Keratinocyte (primary cell): Measurements from ENCODE around the gene LRRC4C. TPM values are rescaled to one million over a fixed set of nuclear protein-coding genes. Genes with fewer than 3 reads are reported as not detected.

Experiments used
- DNase-seq: peaks from one replicate; pipeline ENCODE4 v3.0.0-alpha.2; 2011; ENCODE audit warnings: low read depth, missing footprints, low spot score
- FAIRE-seq: peaks from 2 replicates; lab custom pipeline; 2011; peaks lifted over from hg19 to GRCh38; lab: Jason Lieb, UNC
- H2AFZ ChIP-seq: 2 replicates; pipeline ENCODE4 v1.6.0; 2012; ENCODE audit warnings: low read length, control low read depth, inconsistent platforms; ENCODE audit not compliant: control insufficient read depth
- H3K27ac ChIP-seq: 2 replicates; pipeline ENCODE4 v1.5.1; 2011; ENCODE audit warnings: low read length; ENCODE audit not compliant: control insufficient read depth, insufficient read depth
- H3K27me3 ChIP-seq: 3 replicates; pipeline ENCODE4 v1.6.0; 2011; ENCODE audit warnings: low read length; ENCODE audit not compliant: control insufficient read depth, insufficient read depth; ENCODE audit errors: extremely low read depth
- H3K36me3 ChIP-seq, 2 experiments: 2 replicates in 1 of 2; 3 replicates in 1 of 2; pipeline ENCODE4 v1.5.1; 2011; ENCODE audit warnings: low read length in 2 of 2, mild to moderate bottlenecking in 1 of 2; ENCODE audit not compliant: control insufficient read depth in 2 of 2, insufficient read depth in 2 of 2; ENCODE audit errors: extremely low read depth in 1 of 2
- H3K4me1 ChIP-seq: 3 replicates; pipeline ENCODE4 v1.5.1; 2011; ENCODE audit warnings: low read length; ENCODE audit not compliant: control insufficient read depth, insufficient read depth; ENCODE audit errors: extremely low read depth
- H3K4me2 ChIP-seq: 3 replicates; pipeline ENCODE4 v1.6.0; 2011; ENCODE audit warnings: low read depth, low read length; ENCODE audit not compliant: control insufficient read depth, insufficient read depth; ENCODE audit errors: extremely low read depth
- H3K4me3 ChIP-seq, 3 experiments: fragments of 200-600 bp in 1 of 3; sonication (generic) in 1 of 3; 2 replicates in 2 of 3; 3 replicates in 1 of 3; pipeline ENCODE4 v1.5.1; 2011 to 2016; ENCODE audit warnings: low read length in 3 of 3, mild to moderate bottlenecking in 3 of 3, control low read depth in 2 of 3, inconsistent platforms in 1 of 3, low read depth in 1 of 3, mixed read lengths in 1 of 3, mixed run types in 1 of 3, moderate library complexity in 1 of 3; ENCODE audit not compliant: control insufficient read depth in 2 of 3, insufficient read depth in 2 of 3; ENCODE audit errors: extremely low read depth in 1 of 3
- H3K79me2 ChIP-seq: 2 replicates; pipeline ENCODE4 v1.6.0; 2012; ENCODE audit warnings: low read length; ENCODE audit not compliant: control insufficient read depth, insufficient read depth
- H3K9ac ChIP-seq: 3 replicates; pipeline ENCODE4 v1.6.0; 2011; ENCODE audit warnings: low read length; ENCODE audit not compliant: control insufficient read depth, insufficient read depth; ENCODE audit errors: extremely low read depth
- H3K9me1 ChIP-seq: 3 replicates; pipeline ENCODE4 v1.6.0; 2011; ENCODE audit warnings: low read length; ENCODE audit not compliant: control insufficient read depth, insufficient read depth; ENCODE audit errors: extremely low read depth
- H3K9me3 ChIP-seq: 2 replicates; pipeline ENCODE4 v1.5.1; 2012; ENCODE audit warnings: low read depth, low read length; ENCODE audit not compliant: control insufficient read depth
- H4K20me1 ChIP-seq: 3 replicates; pipeline ENCODE4 v1.6.0; 2011; ENCODE audit warnings: low read length; ENCODE audit not compliant: control insufficient read depth, insufficient read depth; ENCODE audit errors: extremely low read depth
- CTCF ChIP-seq, 3 experiments: IDR thresholded peaks in 1 of 3; conservative IDR thresholded peaks in 1 of 3; optimal IDR thresholded peaks in 1 of 3; 2 replicates in 2 of 3; 3 replicates in 1 of 3; pipeline versions ENCODE3 to v1.5.1; 2011; ENCODE audit warnings: low read length in 3 of 3, mild to moderate bottlenecking in 3 of 3, moderate library complexity in 2 of 3, control low read depth in 1 of 3, inconsistent platforms in 1 of 3; ENCODE audit not compliant: insufficient read depth in 2 of 3; ENCODE audit errors: extremely low read depth in 1 of 3
- EZH2 ChIP-seq: IDR thresholded peaks from one replicate; pipeline ENCODE4 v1.6.1; 2012; ENCODE audit warnings: inconsistent platforms, mild to moderate bottlenecking, low read length, moderate library complexity
- dilution Hi-C: fragments of 300-500 bp; cut with MboI; formaldehyde crosslinking; loops from one replicate; pipeline ENCODE4 v1.7.0; 2020; ENCODE audit warnings: low sequenced_read_pairs; ENCODE audit not compliant: extremely low pct_ligation_motif_present
- polyA plus RNA-seq, 5 experiments: library from polyadenylated mRNA; depleted of rRNA in 3 of 5; stranded (reverse) in 3 of 5; stranded (forward) in 1 of 5; unstranded in 1 of 5; fragments of >200 nt; gene quantifications; 1 replicate in 1 of 5; 2 replicates in 3 of 5; 3 replicates in 1 of 5; pipeline versions ENCODE4 v1.2.1 to v1.2.3, GENCODE V29; 2011 to 2012; ENCODE audit warnings: missing spikeins in 2 of 5, low read depth in 1 of 5, low replicate concordance in 1 of 5

The LRRC4C gene
- polyA plus RNA-seq, 1 donor (not counting 4 experiments of a cell fraction or from before 2014, with no cell fraction given): not detected

- TF ChIP-seq EZH2 (no peak), CTCF (optimal IDR thresholded peaks at IDR 0.05 in 1 of 3, IDR thresholded peaks at IDR 0.05 in 1 of 3, conservative IDR thresholded peaks at IDR 0.05 in 1 of 3; ENCODE audit: extremely low read depth in 1 of 3, insufficient read depth in 2 of 3, low read length in 3 of 3) (no peak)
- Histone ChIP-seq H3K27me3 (no peaks in the 10 kb centered on the region), H3K36me3 (no peaks in the 10 kb centered on the region), H2AFZ (no peak overlapping the region), H3K9me3 (no peaks in the 10 kb centered on the region), H3K9me1 (no peaks in the 10 kb centered on the region), H3K4me2 (no peak overlapping the region), H4K20me1 (no peaks in the 10 kb centered on the region), H3K79me2 (no peaks in the 10 kb centered on the region), H3K9ac (no peak overlapping the region), H3K4me3 (no peak overlapping the region), H3K4me1 (no peaks in the 10 kb centered on the region), H3K27ac (no peak overlapping the region)
- no peak for FAIRE-seq
- no peak for DNase-seq
- dilution Hi-C loops: no loop called here
Observed at GRCh38 chr11:41289408-41289807, 170.0 kb downstream of the LRRC4C start.

GRCh38 chr11:41286751-41287150 lies 172.7 kb downstream of the LRRC4C start:
- Histone ChIP-seq H3K36me3 (no peaks in the 10 kb centered on the region), H4K20me1 (no peaks in the 10 kb centered on the region), H3K9me1 (no peaks in the 10 kb centered on the region), H3K4me3 (no peak overlapping the region), H3K9me3 (no peaks in the 10 kb centered on the region), H3K4me1 (no peaks in the 10 kb centered on the region), H3K27me3 (no peaks in the 10 kb centered on the region), H3K79me2 (no peaks in the 10 kb centered on the region), H3K27ac (no peak overlapping the region), H3K4me2 (no peak overlapping the region), H3K9ac (no peak overlapping the region), H2AFZ (no peak overlapping the region)
- dilution Hi-C loops: no loop called here
- no peak for FAIRE-seq
- no peak for TF ChIP-seq CTCF (optimal IDR thresholded peaks at IDR 0.05 in 1 of 3, IDR thresholded peaks at IDR 0.05 in 1 of 3, conservative IDR thresholded peaks at IDR 0.05 in 1 of 3; ENCODE audit: extremely low read depth in 1 of 3, insufficient read depth in 2 of 3, low read length in 3 of 3)
- no peak for TF ChIP-seq EZH2
- no peak for DNase-seq
